Esophagus muscularis mucosa (tissue), 4 donors: ENCODE measurements around the gene LLGL1. TPM values are rescaled to one million over a fixed set of nuclear protein-coding genes. Genes with fewer than 3 reads are reported as not detected.

Source experiments
- DNase-seq: peaks from one replicate; pipeline ENCODE4 v3.0.0-alpha.2; 2017; ENCODE audit errors: extremely low spot score
- H3K27ac ChIP-seq, 4 donors: fragments of 200-600 bp; sonication (generic); replicated peaks in 1 of 4; 1 replicate in 3 of 4; 2 replicates in 1 of 4; pipeline ENCODE4 v1.5.1; 2016 to 2019; ENCODE audit warnings: mild to moderate bottlenecking in 1 of 4
- H3K27me3 ChIP-seq, 4 donors: fragments of 200-600 bp; sonication (generic); one replicate each; pipeline versions ENCODE4 v1.5.1 to v1.6.0; 2016 to 2019
- H3K36me3 ChIP-seq, 4 donors: fragments of 200-600 bp; sonication (generic); one replicate each; pipeline ENCODE4 v1.5.1; 2016 to 2019
- H3K4me1 ChIP-seq, 4 donors: fragments of 200-600 bp; sonication (generic); one replicate each; pipeline ENCODE4 v1.5.1; 2016 to 2019
- H3K4me3 ChIP-seq, 4 donors: fragments of 200-600 bp; sonication (generic); 1 replicate in 2 of 4; 2 replicates in 2 of 4; pipeline ENCODE4 v1.5.1; 2016 to 2019; ENCODE audit warnings: mild to moderate bottlenecking in 4 of 4, moderate library complexity in 1 of 4
- H3K9me3 ChIP-seq, 4 donors: fragments of 200-600 bp; sonication (generic); 1 replicate in 3 of 4; 2 replicates in 1 of 4; pipeline ENCODE4 v1.5.1; 2016 to 2019
- CTCF ChIP-seq, 3 experiments: fragments of 200-600 bp in 2 of 3; fragments of 450-650 bp in 1 of 3; sonication (generic) in 2 of 3; IDR thresholded peaks; one replicate each; pipeline ENCODE4 v1.5.1; 2017 to 2019; ENCODE audit warnings: antibody characterized with exemption in 3 of 3, mild to moderate bottlenecking in 2 of 3, moderate library complexity in 1 of 3
- EP300 ChIP-seq: sonication (generic); formaldehyde crosslinking; IDR thresholded peaks from one replicate; pipeline ENCODE4 v1.6.1; 2017; ENCODE audit warnings: antibody characterized with exemption
- POLR2A ChIP-seq: fragments of 450-650 bp; IDR thresholded peaks from one replicate; pipeline ENCODE4 v1.6.1; 2017; ENCODE audit warnings: antibody characterized with exemption, moderate library complexity, mild to moderate bottlenecking, low read depth
- POLR2AphosphoS5 ChIP-seq, 2 donors: sonication (generic); formaldehyde crosslinking; IDR thresholded peaks; one replicate each; pipeline ENCODE4 v1.6.1; 2017; ENCODE audit warnings: antibody characterized with exemption in 2 of 2
- WGBS: methylation state at CpG from one replicate; pipeline ENCODE4 v1.1.5; 2018; 5-methylcytosine and 5-hydroxymethylcytosine counted together
- intact Hi-C: fragments of 100-400 bp; cut with DNase I; formaldehyde crosslinking; loops from one replicate; pipeline ENCODE4 v1.15.1; 2023
- total RNA-seq, 4 donors: library from RNA; depleted of rRNA; stranded (reverse); fragments of >200 nt; gene quantifications; one replicate each; pipeline versions ENCODE4 v1.1.0 to v1.2.1, GENCODE V29; 2016

The LLGL1 gene
- total RNA-seq, 4 donors from 2014 or later: 17.6 to 35.1 (median 26.2) TPM

GRCh38 chr17:18280249-18280648, 54.8 kb downstream of the LLGL1 start:
- TF ChIP-seq POLR2AphosphoS5 (IDR thresholded peaks at IDR 0.05): no peak
- TF ChIP-seq CTCF (IDR thresholded peaks at IDR 0.05): no peak
- TF ChIP-seq POLR2A: no peak
- TF ChIP-seq EP300: no peak
- no peak overlapping the region for H3K4me3 ChIP-seq
- H3K27ac ChIP-seq: no peak overlapping the region
- peaks cover 71 to 99% (median 91%) of the 10 kb centered on the region in 4 donors for H3K36me3 ChIP-seq
- WGBS: 78% methylated on average over 4 of the region's 4 CpGs
- H3K4me1 ChIP-seq: no peaks in the 10 kb centered on the region
- no peaks in the 10 kb centered on the region for H3K27me3 ChIP-seq
- no peak for DNase-seq
- intact Hi-C loops: no loop called here
- no peaks in the 10 kb centered on the region for H3K9me3 ChIP-seq

- no peaks in the 10 kb centered on the region for H3K27me3 ChIP-seq
- H3K9me3 ChIP-seq: no peaks in the 10 kb centered on the region
- intact Hi-C loops: no loop called here
- H3K27ac ChIP-seq: no peak overlapping the region
- peaks cover 77 to 100% (median 96%) of the 10 kb centered on the region in 4 donors for H3K36me3 ChIP-seq
- no peak overlapping the region for H3K4me3 ChIP-seq
- no peaks in the 10 kb centered on the region for H3K4me1 ChIP-seq
- WGBS: 57% methylated on average over 5 of the region's 5 CpGs
- TF ChIP-seq POLR2AphosphoS5 (IDR thresholded peaks at IDR 0.05): no peak
- TF ChIP-seq EP300: no peak
- no peak for TF ChIP-seq CTCF (IDR thresholded peaks at IDR 0.05)
- no peak for TF ChIP-seq POLR2A
- DNase-seq: no peak
Measured at GRCh38 chr17:18280766-18281371, 55.4 kb downstream of the LLGL1 start.

GRCh38 chr17:18281788-18282187, 56.4 kb downstream of the LLGL1 start:
- H3K4me1 ChIP-seq: no peaks in the 10 kb centered on the region
- intact Hi-C loops: no loop called here
- H3K27me3 ChIP-seq: no peaks in the 10 kb centered on the region
- DNase-seq: no peak
- TF ChIP-seq POLR2AphosphoS5 (IDR thresholded peaks at IDR 0.05): no peak
- no peak for TF ChIP-seq CTCF (IDR thresholded peaks at IDR 0.05)
- TF ChIP-seq POLR2A: no peak
- no peak for TF ChIP-seq EP300
- H3K27ac ChIP-seq: no peak overlapping the region
- H3K36me3 ChIP-seq: peaks cover 78 to 100% (median 94%) of the 10 kb centered on the region in 4 donors
- H3K9me3 ChIP-seq: no peaks in the 10 kb centered on the region
- H3K4me3 ChIP-seq: no peak overlapping the region
- 88% methylated on average over 5 of the region's 6 CpGs for WGBS

GRCh38 chr17:18285296-18285695, 59.9 kb downstream of the LLGL1 start:
- Histone ChIP-seq H3K4me1 (no peaks in the 10 kb centered on the region), H3K4me3 (no peak overlapping the region), H3K36me3 (peaks cover 73 to 99% (median 93%) of the 10 kb centered on the region in 4 donors), H3K9me3 (no peaks in the 10 kb centered on the region), H3K27me3 (no peaks in the 10 kb centered on the region), H3K27ac (no peak overlapping the region)
- intact Hi-C loops: no loop called here
- TF ChIP-seq EP300 (no peak), POLR2A (no peak), POLR2AphosphoS5 (IDR thresholded peaks at IDR 0.05) (no peak), CTCF (IDR thresholded peaks at IDR 0.05) (no peak)
- 92% methylated on average over 11 of the region's 11 CpGs for WGBS
- no peak for DNase-seq
